ENCODE data around the gene DENND5A. TPM values are rescaled to one million over a fixed set of nuclear protein-coding genes. Genes with fewer than 3 reads are reported as not detected.

Gene DENND5A
- total and polyA plus RNA-seq, 3 donors from 2014 or later = 51.2 to 88.8 (median 73.6) TPM

DNA sequence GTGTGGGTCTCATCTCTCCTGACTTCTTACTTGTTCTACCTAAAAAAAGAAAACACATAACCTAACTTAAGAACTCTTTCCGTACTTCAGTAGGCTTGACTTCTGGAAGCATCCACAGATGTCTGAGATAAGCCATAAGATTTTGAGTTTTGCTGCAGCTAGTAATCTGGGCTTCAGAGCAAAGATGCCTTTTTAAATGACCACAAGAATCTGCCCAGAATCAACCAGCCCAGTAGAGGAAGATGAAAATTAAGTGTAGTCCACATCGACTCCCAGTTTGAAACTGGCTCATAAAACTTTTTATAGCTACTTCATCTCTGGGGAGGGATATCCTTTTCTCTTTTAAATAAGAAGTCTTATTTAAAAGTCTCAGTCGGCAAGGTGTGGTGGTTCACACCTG, 10.7 kb downstream of the DENND5A start:
- no peak for DNase-seq
- intact Hi-C loops (cut with DNase I; ENCODE audit: low total_unique reads) = no loop called here
- Histone ChIP-seq H3K27ac (no peak overlapping the region), H3K4me1 (no peaks in the 10 kb centered on the region), H3K9me3 (no peaks in the 10 kb centered on the region), H3K27me3 (no peaks in the 10 kb centered on the region), H3K4me3 (no peak overlapping the region), H3K36me3 (ENCODE audit: low read depth, missing control alignments) (no peaks in the 10 kb centered on the region)
- TF ChIP-seq, protein P1, sequence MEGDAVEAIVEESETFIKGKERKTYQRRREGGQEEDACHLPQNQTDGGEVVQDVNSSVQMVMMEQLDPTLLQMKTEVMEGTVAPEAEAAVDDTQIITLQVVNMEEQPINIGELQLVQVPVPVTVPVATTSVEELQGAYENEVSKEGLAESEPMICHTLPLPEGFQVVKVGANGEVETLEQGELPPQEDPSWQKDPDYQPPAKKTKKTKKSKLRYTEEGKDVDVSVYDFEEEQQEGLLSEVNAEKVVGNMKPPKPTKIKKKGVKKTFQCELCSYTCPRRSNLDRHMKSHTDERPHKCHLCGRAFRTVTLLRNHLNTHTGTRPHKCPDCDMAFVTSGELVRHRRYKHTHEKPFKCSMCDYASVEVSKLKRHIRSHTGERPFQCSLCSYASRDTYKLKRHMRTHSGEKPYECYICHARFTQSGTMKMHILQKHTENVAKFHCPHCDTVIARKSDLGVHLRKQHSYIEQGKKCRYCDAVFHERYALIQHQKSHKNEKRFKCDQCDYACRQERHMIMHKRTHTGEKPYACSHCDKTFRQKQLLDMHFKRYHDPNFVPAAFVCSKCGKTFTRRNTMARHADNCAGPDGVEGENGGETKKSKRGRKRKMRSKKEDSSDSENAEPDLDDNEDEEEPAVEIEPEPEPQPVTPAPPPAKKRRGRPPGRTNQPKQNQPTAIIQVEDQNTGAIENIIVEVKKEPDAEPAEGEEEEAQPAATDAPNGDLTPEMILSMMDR (IDR thresholded peaks at IDR 0.05) = no peak
- TF ChIP-seq POLR2A (IDR thresholded peaks at IDR 0.05) = no peak
- WGBS, 2 donors = 93 to 95% methylated on average over 3 of the region's 3 CpGs

DNA sequence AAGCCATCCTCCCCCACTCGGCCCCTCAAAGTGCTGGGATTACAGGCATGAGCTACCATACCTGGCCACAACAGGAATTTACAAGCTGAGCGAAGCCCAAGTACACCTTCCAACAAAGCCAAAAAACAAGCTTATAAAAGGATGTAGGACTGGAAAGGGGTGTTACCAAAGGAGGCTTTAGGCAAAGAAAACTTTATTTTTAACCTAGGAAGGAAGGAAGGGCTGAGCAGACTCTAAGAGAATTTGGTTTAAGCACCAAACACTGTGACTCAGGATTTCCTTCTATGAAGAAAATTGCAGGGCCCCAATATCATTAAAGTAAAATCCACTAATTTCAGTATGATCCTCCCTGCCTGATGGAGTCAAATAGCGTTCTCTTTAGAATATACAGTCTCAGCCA, 12.1 kb downstream of the DENND5A start:
- Histone ChIP-seq H3K36me3 (ENCODE audit: low read depth, missing control alignments) (no peaks in the 10 kb centered on the region), H3K4me3 (no peak overlapping the region), H3K27me3 (no peaks in the 10 kb centered on the region), H3K9me3 (no peaks in the 10 kb centered on the region), H3K4me1 (no peaks in the 10 kb centered on the region), H3K27ac (no peak overlapping the region)
- intact Hi-C loops (cut with DNase I; ENCODE audit: low total_unique reads) = no loop called here
- WGBS, 2 donors = 72 to 77% methylated on average over 3 of the region's 3 CpGs
- TF ChIP-seq, protein P1 (IDR thresholded peaks at IDR 0.05) = no peak
- no peak for TF ChIP-seq POLR2A (IDR thresholded peaks at IDR 0.05)
- no peak for DNase-seq

DNA sequence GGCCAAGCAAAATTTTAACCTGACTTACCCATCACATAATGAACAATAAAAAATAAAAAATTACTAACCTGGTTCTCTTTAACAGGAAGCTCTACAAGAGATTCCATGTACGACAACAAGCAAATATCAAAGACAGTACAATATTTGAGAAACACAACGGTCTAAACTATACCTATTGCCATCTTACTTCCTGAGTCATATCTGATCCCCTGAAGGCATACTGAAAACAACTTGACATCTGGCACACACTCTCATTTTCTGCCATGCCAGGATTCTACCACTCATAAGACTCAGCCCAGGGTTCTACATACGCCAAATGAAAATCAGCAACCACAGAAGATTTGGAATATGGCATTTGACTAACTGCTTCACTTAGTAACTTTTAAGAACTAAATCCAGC, 13.8 kb downstream of the DENND5A start:
- no peak overlapping the region for H3K4me3 ChIP-seq
- no peaks in the 10 kb centered on the region for H3K36me3 ChIP-seq (ENCODE audit: low read depth, missing control alignments)
- no peak for DNase-seq
- H3K9me3 ChIP-seq = no peaks in the 10 kb centered on the region
- H3K27me3 ChIP-seq = no peaks in the 10 kb centered on the region
- intact Hi-C loops (cut with DNase I; ENCODE audit: low total_unique reads) = no loop called here
- no peak for TF ChIP-seq POLR2A (IDR thresholded peaks at IDR 0.05)
- TF ChIP-seq, protein P1 (IDR thresholded peaks at IDR 0.05) = no peak
- H3K27ac ChIP-seq = no peak overlapping the region
- H3K4me1 ChIP-seq = no peaks in the 10 kb centered on the region
- WGBS, 2 donors = 85 to 89% methylated on average over 3 of the region's 3 CpGs

DNA sequence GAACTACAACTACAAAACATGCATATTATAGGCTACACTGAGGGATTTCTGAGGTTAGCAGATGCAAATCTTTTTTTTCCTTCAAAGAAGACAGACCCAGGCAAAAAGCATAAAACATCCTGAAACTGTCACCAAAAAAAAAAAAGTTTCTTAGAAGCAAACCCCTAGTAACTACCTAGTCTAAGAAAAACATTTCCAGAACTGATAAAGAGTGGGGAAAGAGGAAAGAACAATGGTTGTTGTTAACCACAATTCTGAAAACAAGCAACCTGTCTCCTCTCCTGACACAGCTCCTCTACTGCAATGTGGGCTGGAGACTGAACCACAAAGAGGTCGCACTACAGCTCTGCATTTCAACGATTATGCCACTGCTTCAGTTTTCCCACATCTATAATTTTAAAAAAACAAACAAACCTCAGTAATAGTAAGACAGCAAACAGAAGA, 15.0 kb downstream of the DENND5A start:
- Histone ChIP-seq H3K4me3 (no peak overlapping the region), H3K36me3 (ENCODE audit: low read depth, missing control alignments) (no peaks in the 10 kb centered on the region), H3K9me3 (no peaks in the 10 kb centered on the region), H3K4me1 (no peaks in the 10 kb centered on the region), H3K27me3 (no peaks in the 10 kb centered on the region), H3K27ac (no peak overlapping the region)
- TF ChIP-seq, protein P1 (IDR thresholded peaks at IDR 0.05) = no peak
- 43 to 52% methylated on average over 2 of the region's 2 CpGs for WGBS, 2 donors
- DNase-seq = no peak
- intact Hi-C loops (cut with DNase I; ENCODE audit: low total_unique reads) = no loop called here

DNA sequence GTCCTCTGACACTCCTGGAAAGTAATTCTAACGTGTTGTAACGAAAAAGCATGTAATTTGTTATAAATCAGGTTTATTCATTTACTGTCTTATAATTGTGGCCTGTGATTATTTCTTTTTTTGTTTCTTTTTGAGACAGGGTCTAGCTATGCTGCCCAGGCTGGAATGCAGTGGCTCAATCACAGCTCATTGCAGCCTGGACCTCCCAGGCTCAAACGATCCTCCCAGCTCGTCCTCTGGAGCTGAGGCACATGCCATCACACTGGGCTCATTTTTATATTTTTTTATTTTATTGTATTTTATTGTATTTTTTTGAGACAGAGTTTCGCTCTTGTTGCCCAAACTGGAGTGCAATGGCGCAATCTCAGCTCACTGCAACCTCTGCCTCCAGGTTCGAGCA, 15.9 kb downstream of the DENND5A start:
- Histone ChIP-seq H3K4me3 (no peak overlapping the region), H3K27ac (no peak overlapping the region), H3K36me3 (ENCODE audit: low read depth, missing control alignments) (no peaks in the 10 kb centered on the region), H3K4me1 (no peaks in the 10 kb centered on the region), H3K27me3 (no peaks in the 10 kb centered on the region), H3K9me3 (no peaks in the 10 kb centered on the region)
- no peak for TF ChIP-seq POLR2A (IDR thresholded peaks at IDR 0.05)
- TF ChIP-seq, protein P1 (IDR thresholded peaks at IDR 0.05) = no peak
- 82 to 87% methylated on average over 7 of the region's 7 CpGs for WGBS, 2 donors
- no peak for DNase-seq
- intact Hi-C loops (cut with DNase I; ENCODE audit: low total_unique reads) = no loop called here
